Upper lobe of left lung (tissue), 6 donors: ENCODE data around the gene LRPAP1. TPM values are rescaled to one million over a fixed set of nuclear protein-coding genes. Genes with fewer than 3 reads are reported as not detected.
A peak's percentile ranks its signal among the peaks of the same experiment; 100 is the strongest.
"Not testable (repeated sequence)": the region's sequence is repeated elsewhere in the genome, so short reads cannot be mapped to it uniquely, and the experiment has no call there.

ENCODE experiments used
- ATAC-seq, 2 donors: fragments of 200-7000 bp; cut with Tn5 transposase; one replicate each; pipeline ENCODE4 v1.9.1; 2022; ENCODE audit warnings: mild to moderate bottlenecking in 2 of 2, moderate library complexity in 2 of 2; ENCODE audit not compliant: low FRiP score in 2 of 2
- DNase-seq, 2 donors: peaks; one replicate each; pipeline ENCODE4 v3.0.0-alpha.2; 2019 to 2020
- H3K27ac ChIP-seq, 4 donors: fragments of 200-600 bp; sonication (generic); one replicate each; pipeline ENCODE4 v1.5.1; 2016 to 2019
- H3K27me3 ChIP-seq, 4 donors: fragments of 200-600 bp; sonication (generic); one replicate each; pipeline ENCODE4 v1.5.1; 2017 to 2019
- H3K36me3 ChIP-seq, 4 donors: fragments of 200-600 bp; sonication (generic); one replicate each; pipeline ENCODE4 v1.5.1; 2016 to 2019
- H3K4me1 ChIP-seq, 4 donors: fragments of 200-600 bp; sonication (generic); one replicate each; pipeline ENCODE4 v1.5.1; 2018 to 2019
- H3K4me3 ChIP-seq, 4 donors: fragments of 200-600 bp; sonication (generic); one replicate each; pipeline ENCODE4 v1.5.1; 2017 to 2019; ENCODE audit warnings: mild to moderate bottlenecking in 2 of 4, moderate library complexity in 1 of 4
- H3K9me3 ChIP-seq, 4 donors: fragments of 200-600 bp; sonication (generic); one replicate each; pipeline ENCODE4 v1.5.1; 2018 to 2019
- EP300 ChIP-seq, 4 donors: sonication (generic); formaldehyde crosslinking; IDR thresholded peaks; one replicate each; pipeline ENCODE4 v1.5.1; 2017; ENCODE audit warnings: antibody characterized with exemption in 4 of 4, control low read depth in 2 of 4
- POLR2A ChIP-seq, 4 donors: fragments of 450-650 bp; IDR thresholded peaks; one replicate each; pipeline ENCODE4 v1.5.1; 2016 to 2017; ENCODE audit warnings: antibody characterized with exemption in 4 of 4, mild to moderate bottlenecking in 2 of 4
- POLR2AphosphoS5 ChIP-seq, 2 donors: sonication (generic); formaldehyde crosslinking; IDR thresholded peaks; one replicate each; pipeline ENCODE4 v1.5.1; 2017; ENCODE audit warnings: antibody characterized with exemption in 2 of 2
- whole genome bisulfite sequencing, 2 donors: methylation state at CpG; one replicate each; pipeline ENCODE4 v1.1.5; 2017 to 2018; 5-methylcytosine and 5-hydroxymethylcytosine counted together
- total RNA-seq, 6 donors: library from RNA; depleted of rRNA in 4 of 6; stranded (reverse); fragments of >200 nt in 4 of 6; gene quantifications; one replicate each; pipeline versions ENCODE4 v1.1.0 to v1.2.1, GENCODE V29; 2016 to 2021
- TF ChIP-seq, protein P1 (sequence below), 6 experiments: fragments of 450-650 bp in 4 of 6; fragments of 200-600 bp in 2 of 6; sonication (generic) in 2 of 6; IDR thresholded peaks; one replicate each; pipeline ENCODE4 v1.5.1; 2016 to 2019; ENCODE audit warnings: antibody characterized with exemption in 6 of 6
- donor health status: DM: no; HTN: no; CAD: no; lungs with moderate emphysema.
- donor health status: DM: no; HTN: yes; CAD: no; lungs with severe emphysema.

LRPAP1 gene
- total RNA-seq, 6 donors from 2014 or later: 98.5 to 267 (median 251) TPM

GRCh38 chr4:3512719-3513118 lies 19.5 kb downstream of the LRPAP1 start:
- WGBS, 2 donors: 93 to 96% methylated on average over 22 of the region's 22 CpGs
- TF ChIP-seq EP300 (IDR thresholded peaks at IDR 0.05) (no peak), POLR2A (IDR thresholded peaks at IDR 0.05) (no peak), POLR2AphosphoS5 (IDR thresholded peaks at IDR 0.05) (no peak)
- TF ChIP-seq, protein P1, sequence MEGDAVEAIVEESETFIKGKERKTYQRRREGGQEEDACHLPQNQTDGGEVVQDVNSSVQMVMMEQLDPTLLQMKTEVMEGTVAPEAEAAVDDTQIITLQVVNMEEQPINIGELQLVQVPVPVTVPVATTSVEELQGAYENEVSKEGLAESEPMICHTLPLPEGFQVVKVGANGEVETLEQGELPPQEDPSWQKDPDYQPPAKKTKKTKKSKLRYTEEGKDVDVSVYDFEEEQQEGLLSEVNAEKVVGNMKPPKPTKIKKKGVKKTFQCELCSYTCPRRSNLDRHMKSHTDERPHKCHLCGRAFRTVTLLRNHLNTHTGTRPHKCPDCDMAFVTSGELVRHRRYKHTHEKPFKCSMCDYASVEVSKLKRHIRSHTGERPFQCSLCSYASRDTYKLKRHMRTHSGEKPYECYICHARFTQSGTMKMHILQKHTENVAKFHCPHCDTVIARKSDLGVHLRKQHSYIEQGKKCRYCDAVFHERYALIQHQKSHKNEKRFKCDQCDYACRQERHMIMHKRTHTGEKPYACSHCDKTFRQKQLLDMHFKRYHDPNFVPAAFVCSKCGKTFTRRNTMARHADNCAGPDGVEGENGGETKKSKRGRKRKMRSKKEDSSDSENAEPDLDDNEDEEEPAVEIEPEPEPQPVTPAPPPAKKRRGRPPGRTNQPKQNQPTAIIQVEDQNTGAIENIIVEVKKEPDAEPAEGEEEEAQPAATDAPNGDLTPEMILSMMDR (IDR thresholded peaks at IDR 0.05): no peak
- ATAC-seq (no peak), DNase-seq (peak in 1 of 2 donors; percentile 70)
- H3K9me3 ChIP-seq: no peaks in the 10 kb centered on the region
- H3K27me3 ChIP-seq: no peaks in the 10 kb centered on the region
- peaks cover 44 to 96% (median 74%) of the 10 kb centered on the region in 4 donors for H3K36me3 ChIP-seq
- H3K4me3 ChIP-seq: no peak overlapping the region
- no peak overlapping the region for H3K27ac ChIP-seq
- no peaks in the 10 kb centered on the region for H3K4me1 ChIP-seq

GRCh38 chr4:3512279-3512678 lies 19.9 kb downstream of the LRPAP1 start:
- 90 to 94% methylated on average over 2 to 13 of the region's 13 CpGs for WGBS, 2 donors
- no peaks in the 10 kb centered on the region for H3K27me3 ChIP-seq
- TF ChIP-seq POLR2AphosphoS5 (IDR thresholded peaks at IDR 0.05): no peak
- no peak for DNase-seq
- H3K4me1 ChIP-seq: no peaks in the 10 kb centered on the region
- no peak overlapping the region for H3K27ac ChIP-seq
- ATAC-seq: no peak
- H3K36me3 ChIP-seq: peaks cover 39 to 96% (median 70%) of the 10 kb centered on the region in 4 donors
- no peaks in the 10 kb centered on the region for H3K9me3 ChIP-seq
- no peak overlapping the region for H3K4me3 ChIP-seq

DNA sequence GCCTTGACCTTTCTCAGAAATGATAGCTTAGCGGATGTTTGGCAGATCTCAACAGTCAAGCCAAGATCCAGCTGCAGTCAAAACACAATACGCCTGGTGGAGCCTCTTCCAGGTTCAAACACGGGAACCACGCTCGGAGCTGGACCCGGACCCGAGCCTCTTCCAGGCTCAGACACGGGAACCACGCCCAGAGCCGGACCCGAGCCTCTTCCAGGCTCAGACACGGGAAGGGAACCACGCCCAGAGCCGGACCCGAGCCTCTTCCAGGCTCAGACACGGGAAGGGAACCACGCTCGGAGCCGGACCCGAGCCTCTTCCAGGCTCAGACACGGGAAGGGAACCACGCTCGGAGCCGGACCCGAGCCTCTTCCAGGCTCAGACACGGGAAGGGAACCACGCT lies 20.6 kb downstream of the LRPAP1 start:
- WGBS, 2 donors: 96 to 100% methylated on average over 15 to 16 of the region's 27 CpGs

GRCh38 chr4:3511187-3511586 lies 21.0 kb downstream of the LRPAP1 start:
- WGBS, 2 donors: 96 to 98% methylated on average over 6 of the region's 6 CpGs
- ATAC-seq (no peak), DNase-seq (no peak)
- TF ChIP-seq POLR2AphosphoS5 (IDR thresholded peaks at IDR 0.05) (no peak), EP300 (IDR thresholded peaks at IDR 0.05) (no peak), POLR2A (IDR thresholded peaks at IDR 0.05) (no peak)
- TF ChIP-seq, protein P1 (IDR thresholded peaks at IDR 0.05): no peak
- Histone ChIP-seq H3K36me3 (peaks cover 28 to 95% (median 65%) of the 10 kb centered on the region in 4 donors), H3K4me3 (no peak overlapping the region), H3K27ac (no peak overlapping the region), H3K9me3 (no peaks in the 10 kb centered on the region), H3K27me3 (no peaks in the 10 kb centered on the region), H3K4me1 (no peaks in the 10 kb centered on the region)

More for the DNA sequence above, 20.6 kb downstream of the LRPAP1 start:
- H3K27ac ChIP-seq, H3K4me1 ChIP-seq, H3K9me3 ChIP-seq, H3K27me3 ChIP-seq, H3K4me3 ChIP-seq, ATAC-seq: not testable (repeated sequence)
- peak in 1 of 2 donors; percentile 51 for DNase-seq
- peaks cover 33 to 96% (median 65%) of the 10 kb centered on the region in 4 donors for H3K36me3 ChIP-seq

DNA sequence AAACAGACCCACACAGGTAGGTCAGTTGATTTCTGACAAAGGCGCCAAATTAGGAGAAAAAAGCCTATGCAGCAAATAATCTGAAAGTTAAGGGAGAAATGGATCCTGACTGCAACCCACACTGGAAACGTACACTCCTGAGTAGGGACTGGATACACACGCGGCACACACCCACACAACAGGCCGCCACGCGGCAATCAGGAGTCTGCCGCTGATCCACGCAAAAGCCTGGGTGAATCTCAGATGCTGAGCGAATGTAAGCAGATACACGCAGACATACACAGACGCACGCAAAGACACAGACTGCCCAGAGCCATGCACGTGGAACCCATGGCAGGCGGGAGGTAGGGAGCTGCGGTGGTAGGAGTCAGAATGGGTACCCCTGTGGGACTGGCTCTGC lies 21.7 kb downstream of the LRPAP1 start:
- Histone ChIP-seq H3K4me1 (no peaks in the 10 kb centered on the region), H3K27me3 (no peaks in the 10 kb centered on the region), H3K9me3 (no peaks in the 10 kb centered on the region), H3K36me3 (peaks cover 25 to 95% (median 63%) of the 10 kb centered on the region in 4 donors), H3K4me3 (no peak overlapping the region), H3K27ac (no peak overlapping the region)
- WGBS, 2 donors: 94 to 97% methylated on average over 12 to 16 of the region's 16 CpGs
- DNase-seq (peak in 1 of 2 donors; percentile 71), ATAC-seq (no peak)
- TF ChIP-seq, protein P1 (IDR thresholded peaks at IDR 0.05): no peak
- TF ChIP-seq POLR2A (IDR thresholded peaks at IDR 0.05): no peak
- no peak for TF ChIP-seq POLR2AphosphoS5 (IDR thresholded peaks at IDR 0.05)
- no peak for TF ChIP-seq EP300 (IDR thresholded peaks at IDR 0.05)

DNA sequence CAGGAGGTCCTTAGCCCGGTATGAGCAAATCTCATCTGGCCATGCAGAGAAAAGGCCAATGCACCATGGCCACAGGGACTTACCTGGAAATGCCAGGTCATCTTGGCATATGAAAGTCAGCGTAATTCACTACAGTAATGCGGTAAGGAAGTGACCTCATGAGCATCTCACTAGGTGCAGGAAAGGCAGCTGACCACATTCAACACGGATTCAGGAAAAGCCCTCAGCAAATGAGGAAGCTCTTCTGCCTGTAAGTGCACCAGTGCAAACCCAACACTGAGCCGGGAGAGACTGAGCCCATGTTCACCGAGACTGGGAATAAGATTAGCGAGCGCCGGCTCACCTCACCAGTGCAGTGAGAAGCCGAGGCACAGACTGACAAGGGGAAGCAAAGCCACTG lies 23.7 kb downstream of the LRPAP1 start:
- H3K27ac ChIP-seq: no peak overlapping the region
- no peaks in the 10 kb centered on the region for H3K27me3 ChIP-seq
- no peak overlapping the region for H3K4me3 ChIP-seq
- WGBS, 2 donors: 69 to 87% methylated on average over 10 of the region's 10 CpGs
- DNase-seq (peak in 1 of 2 donors; percentile 15), ATAC-seq (no peak)
- H3K36me3 ChIP-seq: peaks cover 21 to 95% (median 50%) of the 10 kb centered on the region in 4 donors
- H3K4me1 ChIP-seq: no peaks in the 10 kb centered on the region
- no peak for TF ChIP-seq EP300 (IDR thresholded peaks at IDR 0.05)
- TF ChIP-seq POLR2AphosphoS5 (IDR thresholded peaks at IDR 0.05): no peak
- TF ChIP-seq, protein P1 (IDR thresholded peaks at IDR 0.05): no peak
- no peak for TF ChIP-seq POLR2A (IDR thresholded peaks at IDR 0.05)
- H3K9me3 ChIP-seq: no peaks in the 10 kb centered on the region
